Skeletal muscle satellite cell (primary cell): ENCODE measurements around the gene IRF6.
"Not testable (repeated sequence)": the region's sequence is repeated elsewhere in the genome, so short reads cannot be mapped to it uniquely, and the experiment has no call there.

Source experiments
- H3K27me3 ChIP-seq: 2 replicates; pipeline ENCODE4 v1.7.0; 2013; ENCODE audit warnings: low read length; ENCODE audit not compliant: control insufficient read depth, insufficient read depth
- H3K36me3 ChIP-seq: 2 replicates; pipeline ENCODE4 v1.7.0; 2013; ENCODE audit warnings: mild to moderate bottlenecking, control low read depth, low read length; ENCODE audit not compliant: insufficient read depth
- H3K4me1 ChIP-seq: 2 replicates; pipeline ENCODE4 v1.7.0; 2013; ENCODE audit warnings: low read length; ENCODE audit not compliant: control insufficient read depth, insufficient read depth
- H3K4me2 ChIP-seq: 2 replicates; pipeline ENCODE4 v1.7.0; 2013; ENCODE audit warnings: mild to moderate bottlenecking, low read length
- H3K4me3 ChIP-seq: 2 replicates; pipeline ENCODE4 v1.7.0; 2013; ENCODE audit warnings: low read length
- H3K9ac ChIP-seq: 2 replicates; pipeline ENCODE4 v1.7.0; 2013; ENCODE audit warnings: mild to moderate bottlenecking, low read depth, low read length, moderate library complexity
- H3K9me3 ChIP-seq: replicated peaks from 2 replicates; pipeline ENCODE4 v1.7.0; 2013; ENCODE audit warnings: mild to moderate bottlenecking, control low read depth, low read length

Gene IRF6

GRCh38 chr1:209803568-209803967, 2.4 kb downstream of the IRF6 start:
- peaks cover 44% of the 10 kb centered on the region for H3K27me3 ChIP-seq

GRCh38 chr1:209802780-209803152, 3.2 kb downstream of the IRF6 start:
- H3K9me3 ChIP-seq, result no peaks in the 10 kb centered on the region
- peaks cover 13% of the 10 kb centered on the region for H3K4me1 ChIP-seq
- H3K36me3 ChIP-seq, result no peaks in the 10 kb centered on the region
- no peak overlapping the region for H3K4me3 ChIP-seq
- no peak overlapping the region for H3K9ac ChIP-seq
- H3K4me2 ChIP-seq, result no peak overlapping the region
- H3K27me3 ChIP-seq, result peaks cover 49% of the 10 kb centered on the region

More at GRCh38 chr1:209803568-209803967, 2.4 kb downstream of the IRF6 start:
- no peak overlapping the region for H3K9ac ChIP-seq
- H3K4me1 ChIP-seq, result peaks cover 20% of the 10 kb centered on the region
- no peak overlapping the region for H3K4me3 ChIP-seq
- no peaks in the 10 kb centered on the region for H3K9me3 ChIP-seq
- no peak overlapping the region for H3K4me2 ChIP-seq
- no peaks in the 10 kb centered on the region for H3K36me3 ChIP-seq

GRCh38 chr1:209802117-209802779, 3.7 kb downstream of the IRF6 start:
- Histone ChIP-seq H3K27me3 (peaks cover 53% of the 10 kb centered on the region), H3K9me3 (no peaks in the 10 kb centered on the region), H3K36me3 (no peaks in the 10 kb centered on the region), H3K4me2 (no peak overlapping the region), H3K9ac (no peak overlapping the region), H3K4me3 (no peak overlapping the region), H3K4me1 (peaks cover 9% of the 10 kb centered on the region)

GRCh38 chr1:209800984-209801834, 4.7 kb downstream of the IRF6 start:
- H3K4me2 ChIP-seq, result no peak overlapping the region
- H3K4me3 ChIP-seq, result no peak overlapping the region
- H3K36me3 ChIP-seq, result no peaks in the 10 kb centered on the region
- no peak overlapping the region for H3K9ac ChIP-seq
- H3K9me3 ChIP-seq, result no peaks in the 10 kb centered on the region
- peaks cover 6% of the 10 kb centered on the region for H3K4me1 ChIP-seq
- peaks cover 57% of the 10 kb centered on the region for H3K27me3 ChIP-seq

- Histone ChIP-seq H3K9ac (no peak overlapping the region), H3K36me3 (no peaks in the 10 kb centered on the region)
Observed at GRCh38 chr1:209797978-209798639, 7.8 kb downstream of the IRF6 start.

GRCh38 chr1:209793711-209794110, 12.2 kb downstream of the IRF6 start:
- H3K4me1 ChIP-seq, H3K9ac ChIP-seq, H3K4me3 ChIP-seq, H3K36me3 ChIP-seq, H3K9me3 ChIP-seq, H3K4me2 ChIP-seq: not testable (repeated sequence)
- H3K27me3 ChIP-seq, result peaks cover 78% of the 10 kb centered on the region

More at GRCh38 chr1:209797978-209798639, 7.8 kb downstream of the IRF6 start:
- H3K27me3 ChIP-seq, result peaks cover 70% of the 10 kb centered on the region
- no peaks in the 10 kb centered on the region for H3K4me1 ChIP-seq
- no peak overlapping the region for H3K4me3 ChIP-seq
- H3K9me3 ChIP-seq, result no peaks in the 10 kb centered on the region
- no peak overlapping the region for H3K4me2 ChIP-seq

GRCh38 chr1:209791920-209792319, 14.0 kb downstream of the IRF6 start:
- H3K36me3 ChIP-seq, result no peaks in the 10 kb centered on the region

GRCh38 chr1:209790286-209791193, 15.4 kb downstream of the IRF6 start:
- Histone ChIP-seq H3K36me3 (no peaks in the 10 kb centered on the region), H3K4me2 (no peak overlapping the region), H3K4me3 (no peak overlapping the region), H3K9ac (no peak overlapping the region), H3K4me1 (no peaks in the 10 kb centered on the region), H3K9me3 (no peaks in the 10 kb centered on the region), H3K27me3 (peaks cover 82% of the 10 kb centered on the region)

More at GRCh38 chr1:209791920-209792319, 14.0 kb downstream of the IRF6 start:
- Histone ChIP-seq H3K9ac (no peak overlapping the region), H3K9me3 (no peaks in the 10 kb centered on the region), H3K4me3 (no peak overlapping the region), H3K27me3 (peaks cover 84% of the 10 kb centered on the region), H3K4me2 (no peak overlapping the region), H3K4me1 (no peaks in the 10 kb centered on the region)

- peaks cover 3% of the 10 kb centered on the region for H3K4me1 ChIP-seq
- H3K9ac ChIP-seq, result no peak overlapping the region
- H3K36me3 ChIP-seq, result no peaks in the 10 kb centered on the region
- H3K9me3 ChIP-seq, result no peaks in the 10 kb centered on the region
- peaks cover 70% of the 10 kb centered on the region for H3K27me3 ChIP-seq
- no peak overlapping the region for H3K4me3 ChIP-seq
- H3K4me2 ChIP-seq, result no peak overlapping the region
Observed at GRCh38 chr1:209789245-209789644, 16.7 kb downstream of the IRF6 start.

- Histone ChIP-seq H3K9me3 (no peaks in the 10 kb centered on the region), H3K4me1 (peaks cover 13% of the 10 kb centered on the region), H3K4me3 (no peak overlapping the region), H3K4me2 (no peak overlapping the region), H3K36me3 (no peaks in the 10 kb centered on the region), H3K27me3 (peaks cover 53% of the 10 kb centered on the region), H3K9ac (no peak overlapping the region)
Observed at GRCh38 chr1:209787551-209787950, 18.4 kb downstream of the IRF6 start.

GRCh38 chr1:209786146-209786545, 19.8 kb downstream of the IRF6 start:
- H3K36me3 ChIP-seq, result no peaks in the 10 kb centered on the region
- H3K9ac ChIP-seq, result no peak overlapping the region
- no peaks in the 10 kb centered on the region for H3K9me3 ChIP-seq
- H3K4me1 ChIP-seq, result peaks cover 13% of the 10 kb centered on the region
- no peak overlapping the region for H3K4me2 ChIP-seq
- H3K27me3 ChIP-seq, result peaks cover 40% of the 10 kb centered on the region
- H3K4me3 ChIP-seq, result no peak overlapping the region
